ENCODE data around the gene NTM.
A peak's percentile ranks its signal among the peaks of the same experiment; 100 is the strongest.

Gene NTM

GRCh38 chr11:131683666-131684065 is 313.3 kb downstream of the NTM start:
- DNase-seq = no peak

GRCh38 chr11:131684111-131685060 is 314.0 kb downstream of the NTM start:
- DNase-seq = no peak

GRCh38 chr11:131685206-131685605 is 314.8 kb downstream of the NTM start:
- no peak for DNase-seq

- DNase-seq = no peak
These were observed 315.5 kb downstream of the NTM start for GRCh38 chr11:131685906-131686305.

- DNase-seq = no peak
These were observed 316.4 kb downstream of the NTM start for GRCh38 chr11:131686836-131687235.

GRCh38 chr11:131687291-131688047 is 317.1 kb downstream of the NTM start:
- no peak for DNase-seq

GRCh38 chr11:131688048-131688693 is 317.8 kb downstream of the NTM start:
- DNase-seq = peak in 38 of 56 donors; percentile 29 to 79 (median 52)

- no peak for DNase-seq
These were observed 318.9 kb downstream of the NTM start for GRCh38 chr11:131689049-131689925.

GRCh38 chr11:131690362-131690761 is 319.9 kb downstream of the NTM start:
- DNase-seq = no peak

- no peak for DNase-seq
These were observed 320.4 kb downstream of the NTM start for GRCh38 chr11:131690776-131691175.

GRCh38 chr11:131691181-131692041 is 321.0 kb downstream of the NTM start:
- DNase-seq = no peak

GRCh38 chr11:131692151-131692550 is 321.7 kb downstream of the NTM start:
- DNase-seq = no peak

- no peak for DNase-seq
These were observed 322.5 kb downstream of the NTM start for GRCh38 chr11:131692961-131693360.

- no peak for DNase-seq
These were observed 323.3 kb downstream of the NTM start for GRCh38 chr11:131693756-131694155.

GRCh38 chr11:131694526-131695424 is 324.4 kb downstream of the NTM start:
- peak in 54 of 56 donors; percentile 30 to 86 (median 74) for DNase-seq

GRCh38 chr11:131695889-131696429 is 325.5 kb downstream of the NTM start:
- DNase-seq = peak in 1 of 56 donors; percentile 36

- no peak for DNase-seq
These were observed 326.3 kb downstream of the NTM start for GRCh38 chr11:131696690-131697089.

- DNase-seq = no peak
These were observed 332.9 kb downstream of the NTM start for GRCh38 chr11:131703311-131703710.

Data from amygdala (tissue), 56 donors.